Thoracic aorta (tissue), 2 donors: ENCODE measurements around the gene LENG1. TPM values are rescaled to one million over a fixed set of nuclear protein-coding genes. Genes with fewer than 3 reads are reported as not detected.
"Not testable (repeated sequence)": the region's sequence is repeated elsewhere in the genome, so short reads cannot be mapped to it uniquely, and the experiment has no call there.

Experiments used
- ATAC-seq: fragments of 150-250 bp; one replicate; pipeline ENCODE4 v1.8.0; 2017; ENCODE audit warnings: low read depth; ENCODE audit not compliant: insufficient number of reproducible peaks, low FRiP score
- DNase-seq: peaks from one replicate; pipeline ENCODE4 v3.0.0-alpha.2; 2020; ENCODE audit warnings: low spot score
- H3K27ac ChIP-seq, 2 donors: fragments of 200-600 bp; sonication (generic); 1 replicate in 1 of 2; 2 replicates in 1 of 2; pipeline ENCODE4 v1.5.1; 2016; ENCODE audit warnings: mild to moderate bottlenecking in 2 of 2, moderate library complexity in 2 of 2
- H3K27me3 ChIP-seq: fragments of 200-600 bp; sonication (generic); replicated peaks from 2 replicates; pipeline ENCODE4 v1.6.0; 2016; ENCODE audit warnings: mild to moderate bottlenecking; ENCODE audit not compliant: insufficient read depth
- H3K36me3 ChIP-seq: fragments of 200-600 bp; sonication (generic); one replicate; pipeline ENCODE4 v1.5.1; 2016
- H3K4me1 ChIP-seq, 2 donors: fragments of 200-600 bp; sonication (generic); 1 replicate in 1 of 2; 2 replicates in 1 of 2; pipeline versions ENCODE4 v1.5.1 to v1.6.0; 2016; ENCODE audit warnings: low read depth in 2 of 2, mild to moderate bottlenecking in 1 of 2; ENCODE audit not compliant: control insufficient read depth in 1 of 2
- H3K4me3 ChIP-seq: fragments of 200-600 bp; sonication (generic); 2 replicates; pipeline ENCODE4 v1.5.1; 2016; ENCODE audit warnings: mild to moderate bottlenecking
- H3K9me3 ChIP-seq: fragments of 200-600 bp; sonication (generic); 2 replicates; pipeline ENCODE4 v1.5.1; 2016
- CTCF ChIP-seq: fragments of 200-600 bp; sonication (generic); IDR thresholded peaks from one replicate; pipeline ENCODE4 v1.5.1; 2019; ENCODE audit warnings: antibody characterized with exemption
- total RNA-seq, 2 donors: library from RNA; depleted of rRNA; stranded (reverse); fragments of >200 nt; gene quantifications; one replicate each; pipeline versions ENCODE4 v1.1.0 to v1.2.3, GENCODE V29; 2016

Gene LENG1
- total RNA-seq, 2 donors from 2014 or later: 7.6 to 8.0 TPM

DNA sequence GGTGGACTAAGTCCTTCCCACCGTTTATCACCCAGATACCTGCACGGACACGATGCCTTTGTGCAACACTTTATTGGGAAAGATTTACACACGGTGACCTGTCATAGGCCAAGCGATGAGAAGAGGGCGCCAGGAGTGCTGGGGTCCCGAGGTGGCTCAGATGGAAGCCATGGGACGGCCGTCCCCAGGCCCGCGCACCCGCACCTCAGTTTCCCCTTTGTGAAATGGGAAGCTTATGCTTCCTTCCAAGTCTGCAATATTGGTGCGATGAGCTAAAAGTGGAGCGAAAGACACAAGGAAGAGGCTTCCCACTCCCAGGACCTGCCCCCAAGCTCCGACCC, 13.8 kb upstream of the LENG1 start:
- ATAC-seq (no peak), DNase-seq (no peak)
- TF ChIP-seq CTCF: no peak
- Histone ChIP-seq H3K4me3 (no peak overlapping the region), H3K4me1 (no peaks in the 10 kb centered on the region), H3K9me3 (no peaks in the 10 kb centered on the region), H3K36me3 (no peaks in the 10 kb centered on the region), H3K27me3 (no peaks in the 10 kb centered on the region), H3K27ac (no peak overlapping the region)

- no peak for DNase-seq
- Histone ChIP-seq H3K9me3 (no peaks in the 10 kb centered on the region), H3K36me3 (no peaks in the 10 kb centered on the region), H3K4me1 (no peaks in the 10 kb centered on the region), H3K27me3 (no peaks in the 10 kb centered on the region), H3K27ac (no peak within 1 kb of the TSS), H3K4me3 (no peak within 1 kb of the TSS)
- ATAC-seq: no peak
- TF ChIP-seq CTCF: no peak
Observed at GRCh38 chr19:54172471-54173358, 13.2 kb upstream of the LENG1 start, which contains the start of gene TMC4. Gene TMC4 (minus strand): TSS chr19:54173160. CDS start chr19:54173117, 43 bp downstream.

DNA sequence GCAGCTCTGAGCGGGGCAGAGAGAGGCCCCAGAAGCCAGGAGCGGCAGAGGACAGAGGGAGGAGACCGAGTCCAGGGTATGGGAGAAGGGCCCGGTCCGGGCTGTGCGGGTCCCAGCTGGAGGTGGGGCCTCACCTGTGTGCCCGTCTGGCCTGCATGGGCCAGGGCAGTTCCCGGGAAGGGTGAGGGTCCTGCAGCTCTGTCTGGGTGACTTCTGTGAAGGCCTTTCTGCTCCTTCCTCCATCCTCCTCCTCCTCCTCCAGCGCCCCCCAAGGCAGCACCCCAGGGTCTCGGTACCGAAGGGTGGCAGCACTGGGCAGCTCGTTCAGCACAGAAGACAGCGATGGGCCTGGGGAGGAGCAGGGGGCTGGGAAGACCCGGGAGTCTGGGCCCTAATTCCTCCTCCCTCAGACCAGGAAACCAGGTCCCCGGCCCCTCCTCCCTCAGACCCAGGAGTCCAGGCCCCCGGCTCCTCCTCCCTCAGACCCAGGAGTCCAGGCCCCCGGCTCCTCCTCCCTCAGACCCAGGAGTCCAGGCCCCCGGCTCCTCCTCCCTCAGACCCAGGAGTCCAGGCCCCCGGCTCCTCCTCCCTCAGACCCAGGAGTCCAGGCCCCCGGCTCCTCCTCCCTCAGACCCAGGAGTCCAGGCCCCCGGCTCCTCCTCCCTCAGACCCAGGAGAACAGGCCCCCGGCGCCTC, 12.4 kb upstream of the LENG1 start:
- H3K36me3 ChIP-seq, H3K4me1 ChIP-seq, H3K9me3 ChIP-seq, DNase-seq, ATAC-seq, H3K27me3 ChIP-seq, H3K4me3 ChIP-seq, H3K27ac ChIP-seq: not testable (repeated sequence)

DNA sequence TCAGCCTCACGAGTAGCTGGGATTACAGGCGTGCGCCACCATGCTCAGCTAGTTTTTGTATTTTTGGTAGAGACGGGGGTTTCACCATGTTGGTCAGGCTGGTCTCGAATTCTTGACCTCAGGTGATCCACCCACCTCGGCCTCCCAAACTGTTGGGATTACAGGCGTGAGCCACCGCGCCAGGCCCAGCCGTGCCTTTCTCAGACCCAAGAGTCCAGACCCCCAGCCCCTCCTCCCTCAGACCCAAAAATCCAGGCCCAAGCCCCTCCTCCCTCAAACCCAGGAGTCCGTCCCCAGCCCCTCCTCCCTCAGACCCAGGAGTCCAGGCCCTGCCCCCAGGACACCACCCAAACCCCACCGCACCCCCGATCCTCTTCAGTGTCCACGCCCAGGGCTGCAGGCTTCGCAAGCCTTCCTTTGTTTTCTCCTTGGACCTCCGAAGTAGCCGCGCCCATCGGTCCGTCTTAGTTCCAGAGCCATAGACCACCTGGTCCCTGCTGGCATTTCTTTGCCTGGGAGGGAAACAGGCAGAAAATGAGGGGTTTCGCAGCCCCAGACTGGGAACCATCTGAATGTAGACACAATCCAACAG, 9.7 kb upstream of the LENG1 start:
- Histone ChIP-seq H3K9me3 (no peaks in the 10 kb centered on the region), H3K4me1 (no peaks in the 10 kb centered on the region), H3K27me3 (peaks cover 4% of the 10 kb centered on the region), H3K4me3 (no peak overlapping the region), H3K27ac (no peak overlapping the region), H3K36me3 (no peaks in the 10 kb centered on the region)
- no peak for ATAC-seq
- no peak for TF ChIP-seq CTCF
- DNase-seq: no peak

DNA sequence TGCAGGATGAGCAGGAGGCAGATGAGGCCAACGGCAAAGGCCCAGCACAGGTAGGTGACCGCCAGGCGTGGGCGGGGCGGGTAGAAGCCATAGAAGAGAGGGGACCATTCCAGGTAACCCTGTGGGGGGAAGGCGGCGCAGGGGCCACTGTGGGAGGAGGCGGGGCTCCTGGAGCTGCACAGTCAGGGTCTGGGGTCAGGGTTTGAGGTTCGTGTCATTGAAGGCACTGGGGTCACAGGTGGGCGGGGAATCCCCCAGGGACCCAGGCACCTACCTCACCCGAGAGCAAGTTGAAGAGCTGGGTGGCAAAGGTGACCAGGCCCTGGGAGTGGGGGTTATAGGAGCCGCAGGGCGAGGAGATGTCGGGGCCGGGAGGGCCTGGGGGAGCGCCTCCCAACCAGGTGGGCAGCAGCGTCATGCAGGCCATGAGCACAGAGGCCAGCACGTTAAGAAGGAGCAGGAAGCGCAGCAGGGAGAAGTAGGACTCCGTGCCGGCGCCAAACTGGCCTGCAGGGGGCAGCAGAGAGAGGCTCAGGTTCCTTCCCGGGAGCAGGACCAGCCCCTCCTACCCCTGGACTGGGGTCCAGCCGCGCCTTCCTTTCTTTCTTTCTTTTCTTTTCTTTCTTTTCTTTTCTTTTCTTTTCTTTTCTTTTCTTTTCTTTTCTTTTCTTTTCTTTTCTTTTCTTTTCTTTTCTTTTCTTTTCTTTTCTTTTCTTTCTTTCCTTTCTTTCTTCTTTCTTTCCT, 8.8 kb upstream of the LENG1 start:
- Histone ChIP-seq H3K27me3 (peaks cover 4% of the 10 kb centered on the region), H3K4me1 (no peaks in the 10 kb centered on the region), H3K27ac (no peak overlapping the region), H3K9me3 (no peaks in the 10 kb centered on the region), H3K4me3 (peak overlapping the region; percentile 11), H3K36me3 (no peaks in the 10 kb centered on the region)
- DNase-seq (peak; percentile 62), ATAC-seq (peak; percentile 83)
- TF ChIP-seq CTCF: peak; percentile 88
